Measurements from ENCODE around the gene PDE4D.

The PDE4D gene

DNA sequence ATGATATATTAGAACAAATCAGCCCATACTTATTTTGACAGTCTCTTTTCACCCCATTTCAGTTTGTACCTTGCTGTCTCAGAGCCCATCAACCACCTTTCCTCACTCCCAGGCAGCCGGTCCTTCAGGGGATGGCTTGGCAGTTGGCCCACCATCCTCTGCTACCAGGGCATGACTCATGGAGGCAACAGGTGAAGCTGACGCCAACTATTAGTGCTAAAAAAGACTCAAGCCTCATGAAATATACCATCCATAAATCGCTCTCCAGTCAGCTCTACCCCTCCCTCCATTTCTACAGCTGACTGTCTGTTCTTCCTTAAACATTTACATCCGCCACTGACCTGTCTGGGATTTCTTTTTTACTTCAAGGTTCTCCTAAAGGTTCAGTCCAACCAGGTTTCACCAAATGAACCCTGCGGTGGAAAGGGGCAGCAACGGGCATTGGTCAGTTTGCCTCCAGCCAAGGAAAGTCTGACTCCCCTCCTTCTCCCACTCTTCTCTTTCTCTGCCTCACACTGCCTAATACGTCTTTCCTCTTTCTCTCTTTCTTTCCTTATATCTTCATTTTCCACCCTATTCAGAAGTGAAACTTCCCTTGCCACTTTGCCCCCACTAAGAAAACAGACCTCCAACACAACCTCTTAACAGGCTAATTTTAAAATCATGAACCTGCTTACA lies 871.5 kb downstream of the PDE4D start:
- TF ChIP-seq ZFP30 (CRISPR knock-in tag; IDR thresholded peaks at IDR 0.05), result no peak
- no peak for TF ChIP-seq ISL1 (CRISPR knock-in tag; IDR thresholded peaks at IDR 0.05)
- no peak for TF ChIP-seq BACH2 (CRISPR knock-in tag; IDR thresholded peaks at IDR 0.05; ENCODE audit: borderline replicate concordance)
- no peak for TF ChIP-seq TCF4 (CRISPR knock-in tag; IDR thresholded peaks at IDR 0.05; ENCODE audit: borderline replicate concordance)
- TF ChIP-seq GLIS3 (CRISPR knock-in tag; IDR thresholded peaks at IDR 0.05), result no peak
- no peak for TF ChIP-seq ZNF8 (CRISPR knock-in tag; IDR thresholded peaks at IDR 0.05)
- TF ChIP-seq, protein P1, sequence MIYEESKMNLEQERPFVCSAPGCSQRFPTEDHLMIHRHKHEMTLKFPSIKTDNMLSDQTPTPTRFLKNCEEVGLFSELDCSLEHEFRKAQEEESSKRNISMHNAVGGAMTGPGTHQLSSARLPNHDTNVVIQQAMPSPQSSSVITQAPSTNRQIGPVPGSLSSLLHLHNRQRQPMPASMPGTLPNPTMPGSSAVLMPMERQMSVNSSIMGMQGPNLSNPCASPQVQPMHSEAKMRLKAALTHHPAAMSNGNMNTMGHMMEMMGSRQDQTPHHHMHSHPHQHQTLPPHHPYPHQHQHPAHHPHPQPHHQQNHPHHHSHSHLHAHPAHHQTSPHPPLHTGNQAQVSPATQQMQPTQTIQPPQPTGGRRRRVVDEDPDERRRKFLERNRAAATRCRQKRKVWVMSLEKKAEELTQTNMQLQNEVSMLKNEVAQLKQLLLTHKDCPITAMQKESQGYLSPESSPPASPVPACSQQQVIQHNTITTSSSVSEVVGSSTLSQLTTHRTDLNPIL (CRISPR knock-in tag; IDR thresholded peaks at IDR 0.05; ENCODE audit: low read depth), result no peak
- no peak for ATAC-seq

DNA sequence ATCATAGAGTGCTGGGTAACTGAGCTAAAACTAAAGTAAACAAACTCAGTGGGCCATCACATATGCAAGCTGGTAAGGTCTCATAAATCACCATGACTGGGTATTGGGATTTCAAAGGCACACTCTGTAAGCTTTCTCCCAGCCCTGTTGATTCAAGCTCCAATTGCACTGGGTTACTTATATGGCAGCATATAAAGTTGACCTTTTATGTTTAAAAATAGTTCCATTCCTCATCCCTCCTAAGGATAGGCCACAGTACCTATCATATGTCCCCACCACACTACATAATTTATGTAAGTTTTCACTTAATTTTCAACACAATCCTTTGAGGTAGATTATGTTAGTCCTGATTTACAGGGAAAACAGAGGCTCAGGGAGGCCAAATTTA lies 872.2 kb downstream of the PDE4D start:
- no peak for ATAC-seq
- TF ChIP-seq CSDC2 (CRISPR knock-in tag; IDR thresholded peaks at IDR 0.05) (no peak), ZNF565 (CRISPR knock-in tag; conservative IDR thresholded peaks at IDR 0.05; ENCODE audit: low read depth) (no peak)

DNA sequence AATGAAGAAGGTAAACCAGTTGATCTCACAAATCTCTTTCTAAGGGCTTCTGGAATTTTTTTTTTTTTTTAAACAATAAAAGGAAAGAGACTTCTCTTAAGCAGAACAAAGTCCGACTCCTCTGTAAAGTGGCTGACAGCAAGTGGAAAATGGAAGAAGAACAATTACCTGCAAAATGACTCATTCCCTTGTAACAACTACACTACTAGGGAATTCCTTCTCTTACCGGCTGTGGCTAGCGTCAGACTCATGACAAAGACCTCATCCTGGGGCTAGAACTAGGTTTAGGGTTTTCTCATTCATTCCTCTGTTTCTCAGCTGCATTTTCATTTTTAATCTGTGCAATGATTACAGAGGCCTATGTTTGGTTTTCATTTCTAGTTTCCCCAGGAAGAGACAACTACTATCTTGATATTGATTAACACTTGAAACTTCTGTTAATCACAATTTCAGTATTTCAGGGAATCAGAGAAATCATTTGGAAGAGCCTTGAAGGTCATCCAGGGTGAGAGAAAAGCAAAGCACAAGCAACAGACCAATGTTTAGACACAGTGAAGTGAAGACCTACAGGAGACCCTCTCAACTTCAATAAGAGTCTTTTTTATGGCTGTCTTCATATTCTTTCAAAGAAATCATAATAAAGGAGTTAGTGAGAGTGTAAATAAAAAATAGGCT lies 872.8 kb downstream of the PDE4D start:
- no peak for TF ChIP-seq ISL1 (CRISPR knock-in tag; IDR thresholded peaks at IDR 0.05)
- TF ChIP-seq, protein P2, sequence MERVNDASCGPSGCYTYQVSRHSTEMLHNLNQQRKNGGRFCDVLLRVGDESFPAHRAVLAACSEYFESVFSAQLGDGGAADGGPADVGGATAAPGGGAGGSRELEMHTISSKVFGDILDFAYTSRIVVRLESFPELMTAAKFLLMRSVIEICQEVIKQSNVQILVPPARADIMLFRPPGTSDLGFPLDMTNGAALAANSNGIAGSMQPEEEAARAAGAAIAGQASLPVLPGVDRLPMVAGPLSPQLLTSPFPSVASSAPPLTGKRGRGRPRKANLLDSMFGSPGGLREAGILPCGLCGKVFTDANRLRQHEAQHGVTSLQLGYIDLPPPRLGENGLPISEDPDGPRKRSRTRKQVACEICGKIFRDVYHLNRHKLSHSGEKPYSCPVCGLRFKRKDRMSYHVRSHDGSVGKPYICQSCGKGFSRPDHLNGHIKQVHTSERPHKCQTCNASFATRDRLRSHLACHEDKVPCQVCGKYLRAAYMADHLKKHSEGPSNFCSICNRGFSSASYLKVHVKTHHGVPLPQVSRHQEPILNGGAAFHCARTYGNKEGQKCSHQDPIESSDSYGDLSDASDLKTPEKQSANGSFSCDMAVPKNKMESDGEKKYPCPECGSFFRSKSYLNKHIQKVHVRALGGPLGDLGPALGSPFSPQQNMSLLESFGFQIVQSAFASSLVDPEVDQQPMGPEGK (CRISPR knock-in tag; IDR thresholded peaks at IDR 0.05; ENCODE audit: borderline replicate concordance), result no peak
- TF ChIP-seq ZNF8 (CRISPR knock-in tag; IDR thresholded peaks at IDR 0.05), result no peak
- TF ChIP-seq ZNF565 (CRISPR knock-in tag; conservative IDR thresholded peaks at IDR 0.05; ENCODE audit: low read depth), result no peak
- no peak for TF ChIP-seq ESRRG (CRISPR knock-in tag; IDR thresholded peaks at IDR 0.05)
- TF ChIP-seq, protein P3, sequence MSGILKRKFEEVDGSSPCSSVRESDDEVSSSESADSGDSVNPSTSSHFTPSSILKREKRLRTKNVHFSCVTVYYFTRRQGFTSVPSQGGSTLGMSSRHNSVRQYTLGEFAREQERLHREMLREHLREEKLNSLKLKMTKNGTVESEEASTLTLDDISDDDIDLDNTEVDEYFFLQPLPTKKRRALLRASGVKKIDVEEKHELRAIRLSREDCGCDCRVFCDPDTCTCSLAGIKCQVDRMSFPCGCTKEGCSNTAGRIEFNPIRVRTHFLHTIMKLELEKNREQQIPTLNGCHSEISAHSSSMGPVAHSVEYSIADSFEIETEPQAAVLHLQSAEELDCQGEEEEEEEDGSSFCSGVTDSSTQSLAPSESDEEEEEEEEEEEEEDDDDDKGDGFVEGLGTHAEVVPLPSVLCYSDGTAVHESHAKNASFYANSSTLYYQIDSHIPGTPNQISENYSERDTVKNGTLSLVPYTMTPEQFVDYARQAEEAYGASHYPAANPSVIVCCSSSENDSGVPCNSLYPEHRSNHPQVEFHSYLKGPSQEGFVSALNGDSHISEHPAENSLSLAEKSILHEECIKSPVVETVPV (CRISPR knock-in tag; IDR thresholded peaks at IDR 0.05), result no peak
- no peak for TF ChIP-seq ARNTL (CRISPR knock-in tag; IDR thresholded peaks at IDR 0.05; ENCODE audit: borderline replicate concordance, low read depth)
- no peak for TF ChIP-seq ZNF70 (CRISPR knock-in tag; IDR thresholded peaks at IDR 0.05)
- no peak for TF ChIP-seq PPARA (CRISPR knock-in tag; IDR thresholded peaks at IDR 0.05; ENCODE audit: borderline replicate concordance)
- TF ChIP-seq OSR1 (CRISPR knock-in tag; IDR thresholded peaks at IDR 0.05), result no peak
- TF ChIP-seq RARB (CRISPR knock-in tag; IDR thresholded peaks at IDR 0.05), result no peak
- TF ChIP-seq GLIS3 (CRISPR knock-in tag; IDR thresholded peaks at IDR 0.05), result no peak
- TF ChIP-seq TCF4 (CRISPR knock-in tag; IDR thresholded peaks at IDR 0.05; ENCODE audit: borderline replicate concordance), result no peak
- no peak for TF ChIP-seq SNAI2 (CRISPR knock-in tag; IDR thresholded peaks at IDR 0.05)
- TF ChIP-seq, protein P4, sequence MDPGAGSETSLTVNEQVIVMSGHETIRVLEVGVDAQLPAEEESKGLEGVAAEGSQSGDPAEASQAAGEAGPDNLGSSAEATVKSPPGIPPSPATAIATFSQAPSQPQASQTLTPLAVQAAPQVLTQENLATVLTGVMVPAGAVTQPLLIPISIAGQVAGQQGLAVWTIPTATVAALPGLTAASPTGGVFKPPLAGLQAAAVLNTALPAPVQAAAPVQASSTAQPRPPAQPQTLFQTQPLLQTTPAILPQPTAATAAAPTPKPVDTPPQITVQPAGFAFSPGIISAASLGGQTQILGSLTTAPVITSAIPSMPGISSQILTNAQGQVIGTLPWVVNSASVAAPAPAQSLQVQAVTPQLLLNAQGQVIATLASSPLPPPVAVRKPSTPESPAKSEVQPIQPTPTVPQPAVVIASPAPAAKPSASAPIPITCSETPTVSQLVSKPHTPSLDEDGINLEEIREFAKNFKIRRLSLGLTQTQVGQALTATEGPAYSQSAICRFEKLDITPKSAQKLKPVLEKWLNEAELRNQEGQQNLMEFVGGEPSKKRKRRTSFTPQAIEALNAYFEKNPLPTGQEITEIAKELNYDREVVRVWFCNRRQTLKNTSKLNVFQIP (CRISPR knock-in tag; IDR thresholded peaks at IDR 0.05; ENCODE audit: borderline replicate concordance, low read depth), result no peak
- TF ChIP-seq, protein P5, sequence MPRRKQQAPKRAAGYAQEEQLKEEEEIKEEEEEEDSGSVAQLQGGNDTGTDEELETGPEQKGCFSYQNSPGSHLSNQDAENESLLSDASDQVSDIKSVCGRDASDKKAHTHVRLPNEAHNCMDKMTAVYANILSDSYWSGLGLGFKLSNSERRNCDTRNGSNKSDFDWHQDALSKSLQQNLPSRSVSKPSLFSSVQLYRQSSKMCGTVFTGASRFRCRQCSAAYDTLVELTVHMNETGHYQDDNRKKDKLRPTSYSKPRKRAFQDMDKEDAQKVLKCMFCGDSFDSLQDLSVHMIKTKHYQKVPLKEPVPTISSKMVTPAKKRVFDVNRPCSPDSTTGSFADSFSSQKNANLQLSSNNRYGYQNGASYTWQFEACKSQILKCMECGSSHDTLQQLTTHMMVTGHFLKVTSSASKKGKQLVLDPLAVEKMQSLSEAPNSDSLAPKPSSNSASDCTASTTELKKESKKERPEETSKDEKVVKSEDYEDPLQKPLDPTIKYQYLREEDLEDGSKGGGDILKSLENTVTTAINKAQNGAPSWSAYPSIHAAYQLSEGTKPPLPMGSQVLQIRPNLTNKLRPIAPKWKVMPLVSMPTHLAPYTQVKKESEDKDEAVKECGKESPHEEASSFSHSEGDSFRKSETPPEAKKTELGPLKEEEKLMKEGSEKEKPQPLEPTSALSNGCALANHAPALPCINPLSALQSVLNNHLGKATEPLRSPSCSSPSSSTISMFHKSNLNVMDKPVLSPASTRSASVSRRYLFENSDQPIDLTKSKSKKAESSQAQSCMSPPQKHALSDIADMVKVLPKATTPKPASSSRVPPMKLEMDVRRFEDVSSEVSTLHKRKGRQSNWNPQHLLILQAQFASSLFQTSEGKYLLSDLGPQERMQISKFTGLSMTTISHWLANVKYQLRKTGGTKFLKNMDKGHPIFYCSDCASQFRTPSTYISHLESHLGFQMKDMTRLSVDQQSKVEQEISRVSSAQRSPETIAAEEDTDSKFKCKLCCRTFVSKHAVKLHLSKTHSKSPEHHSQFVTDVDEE (CRISPR knock-in tag; IDR thresholded peaks at IDR 0.05), result no peak
- TF ChIP-seq ZC3H10 (CRISPR knock-in tag; IDR thresholded peaks at IDR 0.05), result no peak
- TF ChIP-seq TOX (CRISPR knock-in tag; IDR thresholded peaks at IDR 0.05; ENCODE audit: borderline replicate concordance), result no peak
- ATAC-seq, result no peak

Measured in SK-N-SH treated with all-trans-retinoic acid at 6 μM for 48 hours (cell line).